HepG2 (cell line): ENCODE results near the gene MFNG. TPM values are rescaled to one million over a fixed set of nuclear protein-coding genes. Genes with fewer than 3 reads are reported as not detected.

Experiments
- ATAC-seq: fragments of 200-7000 bp; cut with Tn5 transposase; 3 replicates; pipeline ENCODE4 v1.9.1; 2020; ENCODE audit warnings: mild to moderate bottlenecking, moderate library complexity
- BruUV-seq: library from RNA; stranded (reverse); fragments of 400-500 nt; replicated peaks from 2 replicates; lab custom pipeline; 2021; lab: Mats Ljungman, UMichigan
- CTCF ChIA-PET: fragments of 300-600 bp; formaldehyde crosslinking; extraction: SDS; loops from one replicate; lab custom pipeline; 2021; ENCODE audit warnings: low total read pairs, inconsistent platforms, low intra/inter-chr PET ratio; lab: Yijun Ruan, JAX
- POLR2A ChIA-PET: fragments of 350-600 bp; sonication (Branson Sonifier 250); formaldehyde crosslinking; loops from one replicate; lab custom pipeline; 2020; ENCODE audit warnings: antibody characterized with exemption, inconsistent platforms; lab: Yijun Ruan, JAX
- DNase-seq: peaks from one replicate; pipeline ENCODE4 v3.0.0-alpha.2; 2015; ENCODE audit warnings: low spot score
- FAIRE-seq: peaks from 3 replicates; lab custom pipeline; 2011; peaks lifted over from hg19 to GRCh38; lab: Jason Lieb, UNC
- H2AFZ ChIP-seq: one replicate; pipeline ENCODE4 v1.6.1; 2011; ENCODE audit warnings: low read length, inconsistent platforms
- H3K27ac ChIP-seq: fragments of 300-600 bp; 3 replicates; pipeline ENCODE4 v1.8.0; 2011; ENCODE audit warnings: mixed run types, mild to moderate bottlenecking, mixed read lengths, low read length, inconsistent platforms; ENCODE audit not compliant: insufficient read depth; ENCODE audit errors: extremely low read length
- H3K27me3 ChIP-seq, 2 experiments: fragments of 200-600 bp in 1 of 2; 2 replicates in 1 of 2; 3 replicates in 1 of 2; pipeline versions ENCODE4 v1.6.0 to v1.8.0; 2011; ENCODE audit warnings: low read length in 2 of 2, mild to moderate bottlenecking in 2 of 2, moderate library complexity in 2 of 2, inconsistent platforms in 1 of 2; ENCODE audit not compliant: insufficient read depth in 2 of 2, control insufficient read depth in 1 of 2
- H3K36me3 ChIP-seq, 2 experiments: fragments of 200-600 bp in 1 of 2; replicated peaks in 1 of 2; 2 replicates in 1 of 2; 3 replicates in 1 of 2; pipeline versions ENCODE4 v1.5.1 to v1.8.0; 2011; ENCODE audit warnings: low read length in 2 of 2, inconsistent platforms in 1 of 2; ENCODE audit not compliant: insufficient read depth in 2 of 2, control insufficient read depth in 1 of 2
- H3K4me1 ChIP-seq: 2 replicates; pipeline ENCODE4 v1.5.1; 2012; ENCODE audit warnings: low read length, inconsistent platforms; ENCODE audit not compliant: insufficient read depth
- H3K4me2 ChIP-seq: 2 replicates; pipeline ENCODE4 v1.6.0; 2011; ENCODE audit warnings: low read depth, low read length, inconsistent platforms
- H3K4me3 ChIP-seq, 3 experiments: fragments of 200-600 bp in 1 of 3; sonication (generic), shearing (Covaris generic) in 1 of 3; replicated peaks in 1 of 3; 2 replicates each; pipeline ENCODE4 v1.5.1; 2011 to 2016; ENCODE audit warnings: low read length in 3 of 3, inconsistent platforms in 2 of 3, low read depth in 2 of 3, mild to moderate bottlenecking in 2 of 3, control low read depth in 1 of 3, mixed read lengths in 1 of 3; ENCODE audit not compliant: insufficient read depth in 1 of 3
- H3K79me2 ChIP-seq: one replicate; pipeline ENCODE4 v1.6.1; 2011; ENCODE audit warnings: low read length, inconsistent platforms; ENCODE audit not compliant: insufficient read depth
- H3K9ac ChIP-seq: 2 replicates; pipeline ENCODE4 v1.6.0; 2011; ENCODE audit warnings: mild to moderate bottlenecking, low read depth, low read length, inconsistent platforms; ENCODE audit not compliant: insufficient read depth
- H3K9me3 ChIP-seq: 2 replicates; pipeline ENCODE4 v1.5.1; 2012; ENCODE audit warnings: mild to moderate bottlenecking, low read length
- H4K20me1 ChIP-seq: 2 replicates; pipeline ENCODE4 v1.6.0; 2011; ENCODE audit warnings: inconsistent platforms, mild to moderate bottlenecking, low read length, moderate library complexity; ENCODE audit not compliant: insufficient read depth
- FOXO1 ChIP-seq: sonication (generic); formaldehyde crosslinking; IDR thresholded peaks from 2 replicates; pipeline ENCODE4 v1.4.0; 2020; ENCODE audit warnings: missing genetic modification reagents
- MIER2 ChIP-seq: IDR thresholded peaks from 2 replicates; pipeline ENCODE4 v1.6.1; 2016; ENCODE audit warnings: missing biosample characterization, missing genetic modification reagents
- RXRA ChIP-seq: sonication (generic); formaldehyde crosslinking; IDR thresholded peaks from 2 replicates; pipeline ENCODE4 v1.5.1; 2020; ENCODE audit warnings: missing genetic modification reagents
- SATB2 ChIP-seq: sonication (generic); formaldehyde crosslinking; IDR thresholded peaks from 2 replicates; pipeline ENCODE4 v1.5.0; 2020; ENCODE audit warnings: missing genetic modification reagents
- STAG1 ChIP-seq: sonication (generic); formaldehyde crosslinking; IDR thresholded peaks from 2 replicates; pipeline ENCODE4 v1.4.0; 2020; ENCODE audit warnings: missing genetic modification reagents
- ZNF432 ChIP-seq: sonication (generic); formaldehyde crosslinking; IDR thresholded peaks from 2 replicates; pipeline ENCODE4 v1.5.0; 2020; ENCODE audit warnings: missing genetic modification reagents, mild to moderate bottlenecking, borderline replicate concordance
- ZNF768 ChIP-seq: sonication (generic); formaldehyde crosslinking; IDR thresholded peaks from 2 replicates; pipeline ENCODE4 v1.4.0; 2020; ENCODE audit warnings: missing genetic modification reagents
- ZNF780A ChIP-seq: sonication (generic); formaldehyde crosslinking; IDR thresholded peaks from 2 replicates; pipeline ENCODE4 v1.8.0; 2022; ENCODE audit warnings: mild to moderate bottlenecking, missing genetic modification reagents, moderate library complexity
- WGBS: methylation state at CpG from one replicate; pipeline ENCODE4 v1.1.6; 2017; ENCODE audit warnings: low lambda C conversion rate; 5-methylcytosine and 5-hydroxymethylcytosine counted together
- in situ Hi-C: cut with HindIII; loops from 2 replicates; pipeline ENCODE4 v1.10.0; 2017; ENCODE audit warnings: low pct_unique_long_range_greater_than_20kb; ENCODE audit not compliant: extremely low pct_ligation_motif_present
- intact Hi-C: fragments of 100-400 bp; cut with micrococcal nuclease; formaldehyde crosslinking; loops from one replicate; pipeline ENCODE4 v1.10.0; 2022; ENCODE audit not compliant: unreplicated experiment
- polyA plus RNA-seq, 8 experiments: library from polyadenylated mRNA; depleted of rRNA in 3 of 8; stranded (reverse) in 7 of 8; unstranded in 1 of 8; fragments of >200 nt; fragmentation: Illumina TruSeq in 4 of 8; extraction: Trizol in 4 of 8; gene quantifications; 2 replicates each; pipeline versions ENCODE4 v1.2.1 to v1.2.3, GENCODE V29; 2011 to 2016; ENCODE audit warnings: low read depth in 4 of 8, missing spikeins in 1 of 8, mixed read lengths in 1 of 8; ENCODE audit not compliant: insufficient read depth in 1 of 8
- total RNA-seq, 5 experiments: library from RNA; depleted of rRNA; stranded (reverse); fragments of >200 nt; fragmentation: Illumina TruSeq; extraction: Trizol; gene quantifications; 2 replicates each; pipeline ENCODE4 v1.2.3, GENCODE V29; 2016; ENCODE audit warnings: low read depth in 1 of 5
- TF ChIP-seq, protein P1 (sequence below): sonication (generic); formaldehyde crosslinking; conservative IDR thresholded peaks from 2 replicates; pipeline ENCODE4 v1.8.0; 2022; ENCODE audit warnings: low read depth, missing genetic modification reagents
- TF ChIP-seq, protein P2 (sequence below): sonication (generic); formaldehyde crosslinking; IDR thresholded peaks from 2 replicates; pipeline ENCODE4 v1.4.0; 2020; ENCODE audit warnings: mild to moderate bottlenecking, missing genetic modification reagents
- TF ChIP-seq, protein P3 (sequence below): fragments of 450-650 bp; IDR thresholded peaks from 2 replicates; pipeline ENCODE4 v1.6.1; 2017; ENCODE audit warnings: mild to moderate bottlenecking
- TF ChIP-seq, protein P4 (sequence below): sonication (generic); formaldehyde crosslinking; conservative IDR thresholded peaks from 2 replicates; pipeline ENCODE4 v1.5.0; 2020; ENCODE audit warnings: missing genetic modification reagents
- TF ChIP-seq, protein P5 (sequence below): sonication (generic); formaldehyde crosslinking; IDR thresholded peaks from 2 replicates; pipeline ENCODE4 v1.4.0; 2020; ENCODE audit warnings: missing genetic modification reagents

MFNG gene
- total and polyA plus RNA-seq, 2 of the 13 experiments (the other 11 are each of a cell fraction or from before 2014, with no cell fraction given), result 1.0 to 11.7 TPM

DNA sequence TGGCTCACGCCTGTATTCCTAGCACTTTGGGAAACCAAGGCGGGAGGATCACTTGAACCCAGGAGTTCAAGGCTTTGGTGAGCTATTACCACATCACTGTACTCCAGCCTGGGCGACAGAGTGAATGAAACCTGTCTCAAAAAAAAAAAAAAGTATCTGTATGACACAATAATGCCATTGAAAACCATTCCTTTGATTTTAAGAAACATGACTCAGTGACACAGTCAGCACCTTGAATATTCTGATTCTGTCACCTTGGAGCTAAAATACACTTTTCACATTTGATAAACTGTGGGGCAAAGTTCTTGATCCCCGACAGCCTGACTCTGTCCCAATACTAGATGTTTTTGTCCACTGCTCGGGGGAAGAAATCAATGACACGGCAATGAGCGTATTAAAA lies 42.2 kb downstream of the MFNG start:
- ChIA-PET CTCF (interaction anchor here (0.9 kb wide), 1 partner anchor 13 kb away, joined by 4 read pairs; no protein-coding TSS in a partner anchor), POLR2A (no interaction called here)
- intact Hi-C loops, result no loop called here
- WGBS, result 17% methylated on average over 7 of the region's 7 CpGs
- Histone ChIP-seq H4K20me1 (no peaks in the 10 kb centered on the region), H3K79me2 (no peaks in the 10 kb centered on the region), H3K4me3 (no peak overlapping the region), H3K4me1 (peaks cover 11% of the 10 kb centered on the region), H3K27me3 (peaks cover 0 to 2% of the 10 kb centered on the region in 2 experiments; a peak in 2 of 5 replicates), H3K9ac (no peak overlapping the region), H3K4me2 (no peak overlapping the region), H3K36me3 (no peaks in the 10 kb centered on the region), H3K9me3 (no peaks in the 10 kb centered on the region), H3K27ac (no peak overlapping the region), H2AFZ (no peak overlapping the region)
- in situ Hi-C loops, result no loop called here
- DNase-seq (no peak), ATAC-seq (no peak), FAIRE-seq (no peak)
- no TSS peak for BruUV-seq
- TF ChIP-seq, protein P1, sequence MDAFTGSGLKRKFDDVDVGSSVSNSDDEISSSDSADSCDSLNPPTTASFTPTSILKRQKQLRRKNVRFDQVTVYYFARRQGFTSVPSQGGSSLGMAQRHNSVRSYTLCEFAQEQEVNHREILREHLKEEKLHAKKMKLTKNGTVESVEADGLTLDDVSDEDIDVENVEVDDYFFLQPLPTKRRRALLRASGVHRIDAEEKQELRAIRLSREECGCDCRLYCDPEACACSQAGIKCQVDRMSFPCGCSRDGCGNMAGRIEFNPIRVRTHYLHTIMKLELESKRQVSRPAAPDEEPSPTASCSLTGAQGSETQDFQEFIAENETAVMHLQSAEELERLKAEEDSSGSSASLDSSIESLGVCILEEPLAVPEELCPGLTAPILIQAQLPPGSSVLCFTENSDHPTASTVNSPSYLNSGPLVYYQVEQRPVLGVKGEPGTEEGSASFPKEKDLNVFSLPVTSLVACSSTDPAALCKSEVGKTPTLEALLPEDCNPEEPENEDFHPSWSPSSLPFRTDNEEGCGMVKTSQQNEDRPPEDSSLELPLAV, result no peak
- TF ChIP-seq, protein P2, sequence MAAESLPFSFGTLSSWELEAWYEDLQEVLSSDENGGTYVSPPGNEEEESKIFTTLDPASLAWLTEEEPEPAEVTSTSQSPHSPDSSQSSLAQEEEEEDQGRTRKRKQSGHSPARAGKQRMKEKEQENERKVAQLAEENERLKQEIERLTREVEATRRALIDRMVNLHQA (CRISPR knock-in tag), result no peak
- TF ChIP-seq RXRA (CRISPR knock-in tag), result no peak
- TF ChIP-seq, protein P3, sequence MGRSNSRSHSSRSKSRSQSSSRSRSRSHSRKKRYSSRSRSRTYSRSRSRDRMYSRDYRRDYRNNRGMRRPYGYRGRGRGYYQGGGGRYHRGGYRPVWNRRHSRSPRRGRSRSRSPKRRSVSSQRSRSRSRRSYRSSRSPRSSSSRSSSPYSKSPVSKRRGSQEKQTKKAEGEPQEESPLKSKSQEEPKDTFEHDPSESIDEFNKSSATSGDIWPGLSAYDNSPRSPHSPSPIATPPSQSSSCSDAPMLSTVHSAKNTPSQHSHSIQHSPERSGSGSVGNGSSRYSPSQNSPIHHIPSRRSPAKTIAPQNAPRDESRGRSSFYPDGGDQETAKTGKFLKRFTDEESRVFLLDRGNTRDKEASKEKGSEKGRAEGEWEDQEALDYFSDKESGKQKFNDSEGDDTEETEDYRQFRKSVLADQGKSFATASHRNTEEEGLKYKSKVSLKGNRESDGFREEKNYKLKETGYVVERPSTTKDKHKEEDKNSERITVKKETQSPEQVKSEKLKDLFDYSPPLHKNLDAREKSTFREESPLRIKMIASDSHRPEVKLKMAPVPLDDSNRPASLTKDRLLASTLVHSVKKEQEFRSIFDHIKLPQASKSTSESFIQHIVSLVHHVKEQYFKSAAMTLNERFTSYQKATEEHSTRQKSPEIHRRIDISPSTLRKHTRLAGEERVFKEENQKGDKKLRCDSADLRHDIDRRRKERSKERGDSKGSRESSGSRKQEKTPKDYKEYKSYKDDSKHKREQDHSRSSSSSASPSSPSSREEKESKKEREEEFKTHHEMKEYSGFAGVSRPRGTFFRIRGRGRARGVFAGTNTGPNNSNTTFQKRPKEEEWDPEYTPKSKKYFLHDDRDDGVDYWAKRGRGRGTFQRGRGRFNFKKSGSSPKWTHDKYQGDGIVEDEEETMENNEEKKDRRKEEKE, result no peak
- TF ChIP-seq MIER2, result no peak
- TF ChIP-seq ZNF768 (CRISPR knock-in tag), result no peak
- no peak for TF ChIP-seq ZNF432
- no peak for TF ChIP-seq SATB2 (CRISPR knock-in tag)
- TF ChIP-seq, protein P4, sequence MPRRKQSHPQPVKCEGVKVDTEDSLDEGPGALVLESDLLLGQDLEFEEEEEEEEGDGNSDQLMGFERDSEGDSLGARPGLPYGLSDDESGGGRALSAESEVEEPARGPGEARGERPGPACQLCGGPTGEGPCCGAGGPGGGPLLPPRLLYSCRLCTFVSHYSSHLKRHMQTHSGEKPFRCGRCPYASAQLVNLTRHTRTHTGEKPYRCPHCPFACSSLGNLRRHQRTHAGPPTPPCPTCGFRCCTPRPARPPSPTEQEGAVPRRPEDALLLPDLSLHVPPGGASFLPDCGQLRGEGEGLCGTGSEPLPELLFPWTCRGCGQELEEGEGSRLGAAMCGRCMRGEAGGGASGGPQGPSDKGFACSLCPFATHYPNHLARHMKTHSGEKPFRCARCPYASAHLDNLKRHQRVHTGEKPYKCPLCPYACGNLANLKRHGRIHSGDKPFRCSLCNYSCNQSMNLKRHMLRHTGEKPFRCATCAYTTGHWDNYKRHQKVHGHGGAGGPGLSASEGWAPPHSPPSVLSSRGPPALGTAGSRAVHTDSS (CRISPR knock-in tag), result no peak
- TF ChIP-seq STAG1 (CRISPR knock-in tag), result no peak
- TF ChIP-seq, protein P5, sequence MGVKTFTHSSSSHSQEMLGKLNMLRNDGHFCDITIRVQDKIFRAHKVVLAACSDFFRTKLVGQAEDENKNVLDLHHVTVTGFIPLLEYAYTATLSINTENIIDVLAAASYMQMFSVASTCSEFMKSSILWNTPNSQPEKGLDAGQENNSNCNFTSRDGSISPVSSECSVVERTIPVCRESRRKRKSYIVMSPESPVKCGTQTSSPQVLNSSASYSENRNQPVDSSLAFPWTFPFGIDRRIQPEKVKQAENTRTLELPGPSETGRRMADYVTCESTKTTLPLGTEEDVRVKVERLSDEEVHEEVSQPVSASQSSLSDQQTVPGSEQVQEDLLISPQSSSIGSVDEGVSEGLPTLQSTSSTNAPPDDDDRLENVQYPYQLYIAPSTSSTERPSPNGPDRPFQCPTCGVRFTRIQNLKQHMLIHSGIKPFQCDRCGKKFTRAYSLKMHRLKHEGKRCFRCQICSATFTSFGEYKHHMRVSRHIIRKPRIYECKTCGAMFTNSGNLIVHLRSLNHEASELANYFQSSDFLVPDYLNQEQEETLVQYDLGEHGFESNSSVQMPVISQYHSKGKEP (CRISPR knock-in tag), result no peak
- no peak for TF ChIP-seq ZNF780A (CRISPR knock-in tag)
- no peak for TF ChIP-seq FOXO1 (CRISPR knock-in tag)
